Gastrocnemius medialis (tissue), 4 donors: ENCODE data around the gene USB1. TPM values are rescaled to one million over a fixed set of nuclear protein-coding genes. Genes with fewer than 3 reads are reported as not detected.

Experiments
- ATAC-seq, 2 donors: fragments of 150-250 bp; one replicate each; pipeline ENCODE4 v1.9.1; 2016
- DNase-seq, 2 donors: peaks; one replicate each; pipeline ENCODE4 v3.0.0-alpha.2; 2019
- H3K27ac ChIP-seq, 4 donors: fragments of 200-600 bp; sonication (generic); 1 replicate in 1 of 4; 2 replicates in 3 of 4; pipeline ENCODE4 v1.5.1; 2016 to 2018; ENCODE audit warnings: mild to moderate bottlenecking in 2 of 4, moderate library complexity in 1 of 4
- H3K27me3 ChIP-seq, 3 donors: fragments of 200-600 bp; sonication (generic) in 2 of 3; 1 replicate in 1 of 3; 2 replicates in 2 of 3; pipeline versions ENCODE4 v1.5.1 to v1.6.0; 2016 to 2019; ENCODE audit warnings: mild to moderate bottlenecking in 1 of 3, moderate library complexity in 1 of 3
- H3K36me3 ChIP-seq, 2 donors: fragments of 200-600 bp; sonication (generic) in 1 of 2; one replicate each; pipeline ENCODE4 v1.5.1; 2017 to 2018
- H3K4me1 ChIP-seq, 2 donors: fragments of 200-600 bp; sonication (generic) in 1 of 2; one replicate each; pipeline ENCODE4 v1.5.1; 2016 to 2017; ENCODE audit warnings: mild to moderate bottlenecking in 2 of 2
- H3K4me3 ChIP-seq, 4 donors: fragments of 200-600 bp; sonication (generic) in 3 of 4; 1 replicate in 1 of 4; 2 replicates in 3 of 4; pipeline ENCODE4 v1.5.1; 2016 to 2019; ENCODE audit warnings: mild to moderate bottlenecking in 2 of 4
- H3K9me3 ChIP-seq, 3 donors: fragments of 200-600 bp; sonication (generic) in 2 of 3; 1 replicate in 1 of 3; 2 replicates in 2 of 3; pipeline ENCODE4 v1.5.1; 2016 to 2019
- POLR2A ChIP-seq, 2 donors: fragments of 450-650 bp; IDR thresholded peaks; one replicate each; pipeline ENCODE4 v1.6.1; 2017; ENCODE audit warnings: antibody characterized with exemption in 2 of 2, mild to moderate bottlenecking in 2 of 2, moderate library complexity in 2 of 2
- in situ Hi-C, 4 donors: fragments of 200-750 bp; cut with MboI; loops; one replicate each; pipeline versions ENCODE4 v1.15.0 to v1.8.0; 2017; ENCODE audit warnings: low sequenced_read_pairs in 4 of 4
- intact Hi-C: fragments of 100-400 bp; cut with DNase I; formaldehyde crosslinking; loops from one replicate; pipeline ENCODE4 v1.15.1; 2023; ENCODE audit warnings: low total_unique reads
- total RNA-seq, 4 donors: library from RNA; depleted of rRNA; stranded (reverse); fragments of >200 nt; gene quantifications; one replicate each; pipeline versions ENCODE4 v1.1.0 to v1.2.3, GENCODE V29; 2016
- TF ChIP-seq, protein P1 (sequence below), 5 experiments: fragments of 450-650 bp in 3 of 5; fragments of 200-600 bp in 2 of 5; sonication (generic) in 2 of 5; IDR thresholded peaks in 4 of 5; conservative IDR thresholded peaks in 1 of 5; 1 replicate in 4 of 5; 2 replicates in 1 of 5; pipeline ENCODE4 v1.5.1; 2016 to 2019; ENCODE audit warnings: antibody characterized with exemption in 5 of 5, mild to moderate bottlenecking in 3 of 5, moderate library complexity in 3 of 5

USB1 gene
- total RNA-seq, 4 donors from 2014 or later: 5.7 to 31.2 (median 15.9) TPM

GRCh38 chr16:58053682-58054005 lies 52.4 kb downstream of the USB1 start:
- Histone ChIP-seq H3K4me3 (no peak overlapping the region), H3K27me3 (no peaks in the 10 kb centered on the region), H3K36me3 (no peaks in the 10 kb centered on the region), H3K27ac (no peak overlapping the region), H3K9me3 (no peaks in the 10 kb centered on the region), H3K4me1 (peaks cover 4% of the 10 kb centered on the region in 2 donors)
- DNase-seq (no peak), ATAC-seq (no peak)
- in situ Hi-C loops: no loop called here
- TF ChIP-seq, protein P1, sequence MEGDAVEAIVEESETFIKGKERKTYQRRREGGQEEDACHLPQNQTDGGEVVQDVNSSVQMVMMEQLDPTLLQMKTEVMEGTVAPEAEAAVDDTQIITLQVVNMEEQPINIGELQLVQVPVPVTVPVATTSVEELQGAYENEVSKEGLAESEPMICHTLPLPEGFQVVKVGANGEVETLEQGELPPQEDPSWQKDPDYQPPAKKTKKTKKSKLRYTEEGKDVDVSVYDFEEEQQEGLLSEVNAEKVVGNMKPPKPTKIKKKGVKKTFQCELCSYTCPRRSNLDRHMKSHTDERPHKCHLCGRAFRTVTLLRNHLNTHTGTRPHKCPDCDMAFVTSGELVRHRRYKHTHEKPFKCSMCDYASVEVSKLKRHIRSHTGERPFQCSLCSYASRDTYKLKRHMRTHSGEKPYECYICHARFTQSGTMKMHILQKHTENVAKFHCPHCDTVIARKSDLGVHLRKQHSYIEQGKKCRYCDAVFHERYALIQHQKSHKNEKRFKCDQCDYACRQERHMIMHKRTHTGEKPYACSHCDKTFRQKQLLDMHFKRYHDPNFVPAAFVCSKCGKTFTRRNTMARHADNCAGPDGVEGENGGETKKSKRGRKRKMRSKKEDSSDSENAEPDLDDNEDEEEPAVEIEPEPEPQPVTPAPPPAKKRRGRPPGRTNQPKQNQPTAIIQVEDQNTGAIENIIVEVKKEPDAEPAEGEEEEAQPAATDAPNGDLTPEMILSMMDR (IDR thresholded peaks at IDR 0.05 in 4 of 5, conservative IDR thresholded peaks at IDR 0.05 in 1 of 5): no peak
- TF ChIP-seq POLR2A (IDR thresholded peaks at IDR 0.05): no peak
- intact Hi-C loops: no loop called here

- TF ChIP-seq, protein P1 (IDR thresholded peaks at IDR 0.05 in 4 of 5, conservative IDR thresholded peaks at IDR 0.05 in 1 of 5): no peak
- no peak for TF ChIP-seq POLR2A (IDR thresholded peaks at IDR 0.05)
- no peaks in the 10 kb centered on the region for H3K4me1 ChIP-seq
- intact Hi-C loops (no loop called here), in situ Hi-C loops (no loop called here)
- H3K36me3 ChIP-seq: no peaks in the 10 kb centered on the region
- ATAC-seq (no peak), DNase-seq (no peak)
- no peak overlapping the region for H3K4me3 ChIP-seq
- H3K27me3 ChIP-seq: no peaks in the 10 kb centered on the region
- H3K9me3 ChIP-seq: no peaks in the 10 kb centered on the region
- H3K27ac ChIP-seq: no peak overlapping the region
Observed at GRCh38 chr16:58054289-58054688, 53.1 kb downstream of the USB1 start.

GRCh38 chr16:58056580-58056979 lies 55.4 kb downstream of the USB1 start:
- no peaks in the 10 kb centered on the region for H3K9me3 ChIP-seq
- no peak overlapping the region for H3K27ac ChIP-seq
- no peaks in the 10 kb centered on the region for H3K36me3 ChIP-seq
- H3K4me1 ChIP-seq: no peaks in the 10 kb centered on the region
- intact Hi-C loops: no loop called here
- DNase-seq: no peak
- no peaks in the 10 kb centered on the region for H3K27me3 ChIP-seq
- TF ChIP-seq, protein P1 (IDR thresholded peaks at IDR 0.05 in 4 of 5, conservative IDR thresholded peaks at IDR 0.05 in 1 of 5): no peak
- no peak for TF ChIP-seq POLR2A (IDR thresholded peaks at IDR 0.05)
- ATAC-seq: no peak
- no peak overlapping the region for H3K4me3 ChIP-seq
- in situ Hi-C loops: no loop called here

DNA sequence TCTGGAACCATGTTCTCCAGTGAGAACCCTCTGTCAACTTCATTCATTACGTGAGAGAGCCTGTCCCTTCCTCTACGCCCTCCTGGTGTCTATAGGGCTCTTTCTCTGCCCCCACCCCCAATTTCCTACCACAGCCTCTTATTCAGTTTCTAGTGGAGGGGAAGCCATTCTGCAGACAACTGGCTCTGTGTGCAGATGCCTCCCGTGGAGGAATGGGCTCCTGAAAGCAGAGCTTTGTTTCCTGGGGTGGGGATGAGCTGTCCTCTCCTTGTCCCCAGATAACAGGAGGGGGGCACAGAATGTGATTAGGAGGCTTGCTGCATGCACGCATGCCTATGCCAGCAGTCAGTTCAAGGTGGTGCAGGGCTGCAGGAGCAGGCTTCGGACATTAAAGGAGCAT lies 55.9 kb downstream of the USB1 start:
- Histone ChIP-seq H3K9me3 (no peaks in the 10 kb centered on the region), H3K4me3 (no peak overlapping the region), H3K27me3 (no peaks in the 10 kb centered on the region), H3K36me3 (no peaks in the 10 kb centered on the region), H3K27ac (no peak overlapping the region), H3K4me1 (no peaks in the 10 kb centered on the region)
- DNase-seq: no peak
- TF ChIP-seq, protein P1 (IDR thresholded peaks at IDR 0.05 in 4 of 5, conservative IDR thresholded peaks at IDR 0.05 in 1 of 5): no peak
- TF ChIP-seq POLR2A (IDR thresholded peaks at IDR 0.05): no peak
- ATAC-seq: no peak
- intact Hi-C loops: no loop called here
- in situ Hi-C loops: no loop called here

GRCh38 chr16:58057784-58058183 lies 56.6 kb downstream of the USB1 start:
- TF ChIP-seq, protein P1 (IDR thresholded peaks at IDR 0.05 in 4 of 5, conservative IDR thresholded peaks at IDR 0.05 in 1 of 5): no peak
- TF ChIP-seq POLR2A (IDR thresholded peaks at IDR 0.05): no peak
- H3K27me3 ChIP-seq: no peaks in the 10 kb centered on the region
- intact Hi-C loops: no loop called here

More at GRCh38 chr16:58057784-58058183, 56.6 kb downstream of the USB1 start:
- Histone ChIP-seq H3K36me3 (no peaks in the 10 kb centered on the region), H3K27ac (no peak overlapping the region), H3K9me3 (no peaks in the 10 kb centered on the region), H3K4me3 (no peak overlapping the region), H3K4me1 (no peaks in the 10 kb centered on the region)
- in situ Hi-C loops: no loop called here
- DNase-seq (no peak), ATAC-seq (no peak)
